Right atrium auricular region (tissue), 2 donors: Measurements from ENCODE around the gene KCNH1. TPM values are rescaled to one million over a fixed set of nuclear protein-coding genes. Genes with fewer than 3 reads are reported as not detected.

ENCODE experiments used
- DNase-seq: peaks from one replicate; pipeline ENCODE4 v3.0.0-alpha.2; 2019; ENCODE audit warnings: low spot score
- H3K27ac ChIP-seq, 2 donors: fragments of 200-600 bp; sonication (generic); 1 replicate in 1 of 2; 2 replicates in 1 of 2; pipeline ENCODE4 v1.5.1; 2016 to 2019
- H3K27me3 ChIP-seq, 2 donors: fragments of 200-600 bp; sonication (generic); one replicate each; pipeline versions ENCODE4 v1.5.1 to v1.6.0; 2017 to 2019
- H3K36me3 ChIP-seq: fragments of 200-600 bp; sonication (generic); one replicate; pipeline ENCODE4 v1.5.1; 2016
- H3K4me1 ChIP-seq, 2 donors: fragments of 200-600 bp; sonication (generic); one replicate each; pipeline versions ENCODE4 v1.5.1 to v1.6.0; 2017 to 2019
- H3K4me3 ChIP-seq, 2 donors: fragments of 200-600 bp; sonication (generic); 1 replicate in 1 of 2; 2 replicates in 1 of 2; pipeline ENCODE4 v1.5.1; 2017 to 2019; ENCODE audit warnings: mild to moderate bottlenecking in 1 of 2, moderate library complexity in 1 of 2
- H3K9me3 ChIP-seq, 2 donors: fragments of 200-600 bp; sonication (generic); one replicate each; pipeline ENCODE4 v1.5.1; 2019
- total RNA-seq, 2 donors: library from RNA; depleted of rRNA; stranded (reverse); fragments of >200 nt; gene quantifications; one replicate each; pipeline ENCODE4 v1.1.0, GENCODE V29; 2016
- TF ChIP-seq, protein P1 (sequence below), 2 donors: fragments of 200-600 bp; sonication (generic); IDR thresholded peaks; one replicate each; pipeline ENCODE4 v1.5.1; 2019; ENCODE audit warnings: antibody characterized with exemption in 2 of 2

KCNH1 gene
- total RNA-seq, 2 donors from 2014 or later, result not detected

DNA sequence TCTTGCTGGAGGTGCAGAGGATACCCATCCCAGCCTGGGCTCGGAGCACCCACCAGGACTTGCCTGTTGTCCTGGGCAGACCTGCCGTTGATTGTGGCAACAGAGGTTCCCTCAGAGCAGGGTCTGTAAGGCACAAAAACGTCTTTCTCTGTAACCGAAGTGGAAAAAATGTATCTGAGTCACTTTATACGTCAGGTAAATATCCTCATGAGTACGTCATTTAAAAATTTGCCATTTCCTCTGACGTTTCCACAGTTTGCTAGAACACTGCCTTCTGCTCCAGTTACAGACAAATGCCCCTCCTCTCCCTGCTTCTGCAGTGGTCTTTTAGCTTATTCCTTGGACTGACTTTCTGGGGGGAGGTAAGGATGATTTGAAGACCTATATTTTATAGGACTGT is 478.4 kb downstream of the KCNH1 start:
- no peaks in the 10 kb centered on the region for H3K4me1 ChIP-seq
- no peaks in the 10 kb centered on the region for H3K36me3 ChIP-seq
- DNase-seq, result no peak
- no peaks in the 10 kb centered on the region for H3K9me3 ChIP-seq
- TF ChIP-seq, protein P1, sequence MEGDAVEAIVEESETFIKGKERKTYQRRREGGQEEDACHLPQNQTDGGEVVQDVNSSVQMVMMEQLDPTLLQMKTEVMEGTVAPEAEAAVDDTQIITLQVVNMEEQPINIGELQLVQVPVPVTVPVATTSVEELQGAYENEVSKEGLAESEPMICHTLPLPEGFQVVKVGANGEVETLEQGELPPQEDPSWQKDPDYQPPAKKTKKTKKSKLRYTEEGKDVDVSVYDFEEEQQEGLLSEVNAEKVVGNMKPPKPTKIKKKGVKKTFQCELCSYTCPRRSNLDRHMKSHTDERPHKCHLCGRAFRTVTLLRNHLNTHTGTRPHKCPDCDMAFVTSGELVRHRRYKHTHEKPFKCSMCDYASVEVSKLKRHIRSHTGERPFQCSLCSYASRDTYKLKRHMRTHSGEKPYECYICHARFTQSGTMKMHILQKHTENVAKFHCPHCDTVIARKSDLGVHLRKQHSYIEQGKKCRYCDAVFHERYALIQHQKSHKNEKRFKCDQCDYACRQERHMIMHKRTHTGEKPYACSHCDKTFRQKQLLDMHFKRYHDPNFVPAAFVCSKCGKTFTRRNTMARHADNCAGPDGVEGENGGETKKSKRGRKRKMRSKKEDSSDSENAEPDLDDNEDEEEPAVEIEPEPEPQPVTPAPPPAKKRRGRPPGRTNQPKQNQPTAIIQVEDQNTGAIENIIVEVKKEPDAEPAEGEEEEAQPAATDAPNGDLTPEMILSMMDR (IDR thresholded peaks at IDR 0.05), result no peak
- H3K27me3 ChIP-seq, result no peaks in the 10 kb centered on the region
- H3K4me3 ChIP-seq, result no peak overlapping the region
- H3K27ac ChIP-seq, result no peak overlapping the region

DNA sequence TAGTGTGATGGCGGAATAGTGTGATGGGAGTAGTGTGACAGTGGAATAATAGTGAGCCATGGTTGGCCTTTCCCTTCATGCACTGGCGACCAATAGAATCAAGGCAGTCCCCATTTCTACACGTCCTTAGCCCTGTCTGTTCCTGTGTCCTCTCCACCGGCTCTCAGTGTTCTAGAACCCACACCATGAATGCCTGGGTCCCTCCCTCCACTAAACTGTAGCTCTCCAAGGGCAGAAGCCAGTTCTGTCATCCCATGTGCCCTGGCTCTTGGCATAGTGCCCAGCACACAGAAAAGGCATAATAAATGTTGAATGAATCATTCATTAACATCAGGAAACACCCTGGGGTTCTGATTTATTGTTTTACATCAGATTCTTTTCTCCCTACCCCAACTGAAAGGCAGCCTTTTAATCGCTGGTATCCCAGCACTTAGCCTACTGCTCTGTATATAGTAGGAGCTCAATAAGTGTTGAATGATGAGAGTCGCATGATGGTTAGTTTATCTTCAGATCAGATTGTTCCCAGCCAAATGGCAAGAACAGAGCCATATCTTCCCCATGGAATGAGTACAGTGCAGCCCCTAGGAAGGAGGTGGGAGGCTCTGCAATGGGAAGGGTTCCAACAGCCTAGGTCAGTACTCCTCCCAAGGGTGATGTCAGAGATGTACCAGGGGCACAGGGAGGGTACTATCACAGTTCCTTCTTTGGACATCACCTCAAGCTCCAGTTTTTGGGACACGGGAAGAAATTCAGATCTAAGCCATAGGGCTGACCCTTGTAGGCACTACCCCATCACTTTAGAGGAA is 479.6 kb downstream of the KCNH1 start:
- Histone ChIP-seq H3K4me3 (no peak overlapping the region), H3K9me3 (no peaks in the 10 kb centered on the region), H3K27me3 (no peaks in the 10 kb centered on the region), H3K4me1 (no peaks in the 10 kb centered on the region), H3K27ac (no peak overlapping the region), H3K36me3 (no peaks in the 10 kb centered on the region)
- TF ChIP-seq, protein P1 (IDR thresholded peaks at IDR 0.05), result no peak
- no peak for DNase-seq

DNA sequence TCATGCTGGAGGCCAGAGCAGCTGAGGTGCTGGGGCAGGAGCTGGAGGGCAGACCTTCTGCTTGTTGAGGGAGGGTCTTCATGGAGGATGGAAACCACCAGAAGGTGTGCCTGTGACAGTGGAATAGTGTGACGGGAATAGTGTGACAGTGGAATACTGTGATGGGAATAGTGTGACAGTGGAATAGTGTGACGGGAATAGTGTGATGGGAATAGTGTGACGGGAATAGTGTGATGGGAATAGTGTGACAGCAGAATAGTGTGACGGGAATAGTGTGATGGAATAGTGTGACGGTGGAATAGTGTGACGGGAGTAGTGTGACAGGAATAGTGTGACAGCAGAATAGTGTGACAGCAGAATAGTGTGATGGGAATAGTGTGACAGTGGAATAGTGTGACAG is 480.2 kb downstream of the KCNH1 start:
- TF ChIP-seq, protein P1 (IDR thresholded peaks at IDR 0.05), result no peak
- no peak for DNase-seq

DNA sequence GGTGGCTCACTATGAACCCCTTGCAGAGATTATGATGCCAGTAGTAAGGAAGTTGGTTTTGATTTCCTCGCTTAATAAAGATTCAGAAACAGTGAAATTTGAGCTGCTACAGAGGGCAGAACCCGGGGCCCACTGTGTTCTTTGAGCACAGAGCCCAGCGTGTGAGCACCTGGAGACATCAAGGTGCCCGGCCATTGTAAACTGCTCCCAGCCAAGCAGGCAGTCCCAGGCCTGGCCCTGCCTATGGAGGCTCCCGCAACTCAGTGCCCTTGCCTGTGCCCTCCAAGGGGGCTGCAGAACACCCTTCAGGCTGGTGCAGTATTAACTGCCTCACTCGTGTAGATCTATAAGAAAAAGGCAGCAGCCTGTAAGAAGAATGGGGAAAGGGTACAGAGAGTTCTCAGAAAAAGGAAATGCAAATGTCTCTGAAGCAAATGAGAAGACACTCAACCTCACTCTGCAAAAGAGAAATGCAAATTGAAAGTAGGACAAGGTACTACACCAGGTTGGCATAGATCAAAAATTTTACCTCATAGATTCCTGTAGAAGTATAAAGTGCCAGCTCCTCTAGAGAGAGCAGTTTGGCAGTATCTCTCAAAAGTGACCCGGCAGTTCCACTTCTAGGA is 481.5 kb downstream of the KCNH1 start:
- TF ChIP-seq, protein P1 (IDR thresholded peaks at IDR 0.05), result no peak
- Histone ChIP-seq H3K9me3 (no peaks in the 10 kb centered on the region), H3K27ac (no peak overlapping the region), H3K27me3 (no peaks in the 10 kb centered on the region), H3K4me3 (no peak overlapping the region), H3K36me3 (no peaks in the 10 kb centered on the region), H3K4me1 (no peaks in the 10 kb centered on the region)
- no peak for DNase-seq

More for the DNA sequence above, 480.2 kb downstream of the KCNH1 start:
- no peak overlapping the region for H3K4me3 ChIP-seq
- H3K9me3 ChIP-seq, result no peaks in the 10 kb centered on the region
- no peaks in the 10 kb centered on the region for H3K4me1 ChIP-seq
- no peaks in the 10 kb centered on the region for H3K27me3 ChIP-seq
- H3K27ac ChIP-seq, result no peak overlapping the region
- no peaks in the 10 kb centered on the region for H3K36me3 ChIP-seq

DNA sequence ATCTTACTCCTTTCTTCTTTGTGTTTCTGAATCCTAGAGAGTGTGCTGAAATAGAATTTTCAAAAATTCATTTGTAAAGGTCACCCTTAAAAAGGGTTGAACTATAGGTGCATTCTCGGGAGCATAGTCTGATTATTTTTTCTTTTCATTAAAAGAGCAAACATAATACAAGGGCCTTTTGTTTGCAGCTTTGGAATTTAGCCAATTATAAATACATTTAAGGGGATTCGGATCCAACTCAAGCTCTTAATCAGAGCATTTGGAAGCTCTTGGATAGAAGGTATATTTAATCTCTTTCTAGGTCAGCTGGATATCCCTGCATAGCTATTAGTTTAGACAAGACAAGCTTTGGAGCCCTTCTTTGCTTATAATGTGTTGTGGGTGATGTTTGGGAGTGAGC is 483.5 kb downstream of the KCNH1 start:
- Histone ChIP-seq H3K36me3 (no peaks in the 10 kb centered on the region), H3K27ac (no peak overlapping the region), H3K4me3 (no peak overlapping the region), H3K9me3 (no peaks in the 10 kb centered on the region), H3K27me3 (no peaks in the 10 kb centered on the region), H3K4me1 (no peaks in the 10 kb centered on the region)
- TF ChIP-seq, protein P1 (IDR thresholded peaks at IDR 0.05), result no peak
- DNase-seq, result no peak
